ENCODE measurements around the gene CPLX3. TPM values are rescaled to one million over a fixed set of nuclear protein-coding genes. Genes with fewer than 3 reads are reported as not detected.

Gene CPLX3
- total RNA-seq, 1 experiment from 2014 or later = 0.21 TPM

GRCh38 chr15:74872702-74873035 is 46.2 kb downstream of the CPLX3 start:
- BruUV-seq (replicated peaks) = no TSS peak
- H3K4me1 Mint-ChIP-seq (ENCODE audit: low read depth, unreplicated experiment) = peaks cover 38% of the 10 kb centered on the region
- intact Hi-C loops (cut with micrococcal nuclease; ENCODE audit: unreplicated experiment) = no loop called here
- peaks cover 43% of the 10 kb centered on the region for H3K36me3 Mint-ChIP-seq (ENCODE audit: insufficient read depth, unreplicated experiment)
- no peak for DNase-seq
- H3K9me3 Mint-ChIP-seq (ENCODE audit: low read depth, unreplicated experiment) = no peaks in the 10 kb centered on the region
- TF ChIP-seq CTCF (IDR thresholded peaks at IDR 0.05; ENCODE audit: unreplicated experiment) = no peak
- CTCF ChIA-PET = interaction anchor here (0.6 to 1.2 kb wide), 3 partner anchors 12 to 692 kb away, joined by 3 to 4 read pairs (median 3); no protein-coding TSS in a partner anchor
- peaks cover 17% of the 10 kb centered on the region for H3K27me3 Mint-ChIP-seq (ENCODE audit: unreplicated experiment)
- peak overlapping the region; percentile 89 for H3K27ac Mint-ChIP-seq (ENCODE audit: unreplicated experiment)
- H3K4me3 Mint-ChIP-seq (ENCODE audit: low read depth, unreplicated experiment) = peak overlapping the region; percentile 92

- H3K27ac Mint-ChIP-seq (ENCODE audit: unreplicated experiment) = peak within 1 kb of the TSS; percentile 89
- intact Hi-C loops (cut with micrococcal nuclease; ENCODE audit: unreplicated experiment) = no loop called here
- peaks cover 38% of the 10 kb centered on the region for H3K36me3 Mint-ChIP-seq (ENCODE audit: insufficient read depth, unreplicated experiment)
- no peak for TF ChIP-seq CTCF (IDR thresholded peaks at IDR 0.05; ENCODE audit: unreplicated experiment)
- BruUV-seq (replicated peaks) = no TSS peak
- CTCF ChIA-PET = interaction anchor here (0.5 to 1.2 kb wide), 5 partner anchors 11 to 693 kb away, joined by 3 to 6 read pairs (median 4); no protein-coding TSS in a partner anchor
- H3K4me1 Mint-ChIP-seq (ENCODE audit: low read depth, unreplicated experiment) = peaks cover 33% of the 10 kb centered on the region
- peaks cover 17% of the 10 kb centered on the region for H3K27me3 Mint-ChIP-seq (ENCODE audit: unreplicated experiment)
- H3K9me3 Mint-ChIP-seq (ENCODE audit: low read depth, unreplicated experiment) = no peaks in the 10 kb centered on the region
- H3K4me3 Mint-ChIP-seq (ENCODE audit: low read depth, unreplicated experiment) = peak within 1 kb of the TSS; percentile 92
- DNase-seq = peak; percentile 96
Observed at GRCh38 chr15:74873036-74873755, 46.8 kb downstream of the CPLX3 start, which contains the start of gene SCAMP2. Gene SCAMP2 (minus strand): TSS chr15:74873365. CDS start chr15:74873255, 110 bp downstream.

GRCh38 chr15:74873756-74874424 is 47.5 kb downstream of the CPLX3 start:
- TSS peak; percentile 84 for BruUV-seq (replicated peaks)
- H3K27me3 Mint-ChIP-seq (ENCODE audit: unreplicated experiment) = peaks cover 17% of the 10 kb centered on the region
- no peaks in the 10 kb centered on the region for H3K9me3 Mint-ChIP-seq (ENCODE audit: low read depth, unreplicated experiment)
- peak overlapping the region; percentile 92 for H3K4me3 Mint-ChIP-seq (ENCODE audit: low read depth, unreplicated experiment)
- TF ChIP-seq CTCF (IDR thresholded peaks at IDR 0.05; ENCODE audit: unreplicated experiment) = no peak
- peaks cover 28% of the 10 kb centered on the region for H3K4me1 Mint-ChIP-seq (ENCODE audit: low read depth, unreplicated experiment)
- peak overlapping the region; percentile 89 for H3K27ac Mint-ChIP-seq (ENCODE audit: unreplicated experiment)
- CTCF ChIA-PET = interaction anchor here (0.5 to 1.3 kb wide), 6 partner anchors 10 to 91 kb away, joined by 3 to 6 read pairs (median 4); no protein-coding TSS in a partner anchor
- peak; percentile 35 for DNase-seq
- intact Hi-C loops (cut with micrococcal nuclease; ENCODE audit: unreplicated experiment) = no loop called here
- H3K36me3 Mint-ChIP-seq (ENCODE audit: insufficient read depth, unreplicated experiment) = peaks cover 38% of the 10 kb centered on the region

- peaks cover 10% of the 10 kb centered on the region for H3K36me3 Mint-ChIP-seq (ENCODE audit: insufficient read depth, unreplicated experiment)
- CTCF ChIA-PET = no interaction called here
- H3K4me1 Mint-ChIP-seq (ENCODE audit: low read depth, unreplicated experiment) = no peaks in the 10 kb centered on the region
- no peak for TF ChIP-seq CTCF (IDR thresholded peaks at IDR 0.05; ENCODE audit: unreplicated experiment)
- H3K4me3 Mint-ChIP-seq (ENCODE audit: low read depth, unreplicated experiment) = no peak overlapping the region
- no TSS peak for BruUV-seq (replicated peaks)
- peaks cover 17% of the 10 kb centered on the region for H3K27me3 Mint-ChIP-seq (ENCODE audit: unreplicated experiment)
- H3K27ac Mint-ChIP-seq (ENCODE audit: unreplicated experiment) = no peak overlapping the region
- DNase-seq = no peak
- intact Hi-C loops (cut with micrococcal nuclease; ENCODE audit: unreplicated experiment) = no loop called here
- no peaks in the 10 kb centered on the region for H3K9me3 Mint-ChIP-seq (ENCODE audit: low read depth, unreplicated experiment)
Observed at GRCh38 chr15:74878273-74878672, 51.8 kb downstream of the CPLX3 start.

Small RNA genes lying within 50 kb of the gene (microRNA-seq; reads per million reads assigned to microRNA genes)
- not detected for gene MIR4513
- 6.0 reads per million, percentile 20 among the genes with 10 or more reads in this experiment for gene MIR6882

Other genes starting within 250 kb of the CPLX3 start
- 89.2 and 93.5 TPM in 2 replicates for gene CLK3, start 210.8 kb upstream of the CPLX3 start, total RNA-seq (2022)
- 65.1 and 70.1 TPM in 2 replicates for gene EDC3, start 130.6 kb upstream of the CPLX3 start, total RNA-seq (2022)
- 3.0 and 3.4 TPM in 2 replicates for gene CYP1A1, start 101.1 kb upstream of the CPLX3 start, total RNA-seq (2022)
- not detected in 2 replicates for gene CYP1A2, start 77.8 kb upstream of the CPLX3 start, total RNA-seq (2022)
- 82.6 and 85.1 TPM in 2 replicates for gene CSK, start 44.5 kb upstream of the CPLX3 start, total RNA-seq (2022)
- gene LMAN1L, start 13.8 kb upstream of the CPLX3 start, total RNA-seq (2022) = 0.35 and 1.1 TPM in 2 replicates
- 33.8 and 42.2 TPM in 2 replicates for gene ULK3, start 16.5 kb downstream of the CPLX3 start, total RNA-seq (2022)
- gene SCAMP2, start 46.7 kb downstream of the CPLX3 start, total RNA-seq (2022) = 114 and 115 TPM in 2 replicates
- 63.3 and 76.1 TPM in 2 replicates for gene MPI, start 63.4 kb downstream of the CPLX3 start, total RNA-seq (2022)
- gene FAM219B, start 80.2 kb downstream of the CPLX3 start, total RNA-seq (2022) = 48.1 and 56.2 TPM in 2 replicates
- gene COX5A, start 111.4 kb downstream of the CPLX3 start, total RNA-seq (2022) = 272 and 280 TPM in 2 replicates
- gene RPP25, start 130.1 kb downstream of the CPLX3 start, total RNA-seq (2022) = 14.9 and 19.2 TPM in 2 replicates
- gene SCAMP5, start 168.9 kb downstream of the CPLX3 start, total RNA-seq (2022) = 10.7 and 13.6 TPM in 2 replicates
- gene PPCDC, start 197.0 kb downstream of the CPLX3 start, total RNA-seq (2022) = 23.4 and 24.4 TPM in 2 replicates

Data from Calu3 (cell line).